Activated CD4-positive, alpha-beta T cell treated with anti-CD3 and anti-CD28 coated beads, Interleukin-10, Interleukin-2, amounts not matched to agents 100 ng/mL and 50 ng/mL, durations not matched to agents 16 hours and 8 hours (primary cell): ENCODE measurements around the gene RFX2.
"Not testable (repeated sequence)": the region's sequence is repeated elsewhere in the genome, so short reads cannot be mapped to it uniquely, and the experiment has no call there.

Experiments used
- DNase-seq: peaks from one replicate; pipeline ENCODE4 v3.0.0-alpha.2; 2020

The RFX2 gene

DNA sequence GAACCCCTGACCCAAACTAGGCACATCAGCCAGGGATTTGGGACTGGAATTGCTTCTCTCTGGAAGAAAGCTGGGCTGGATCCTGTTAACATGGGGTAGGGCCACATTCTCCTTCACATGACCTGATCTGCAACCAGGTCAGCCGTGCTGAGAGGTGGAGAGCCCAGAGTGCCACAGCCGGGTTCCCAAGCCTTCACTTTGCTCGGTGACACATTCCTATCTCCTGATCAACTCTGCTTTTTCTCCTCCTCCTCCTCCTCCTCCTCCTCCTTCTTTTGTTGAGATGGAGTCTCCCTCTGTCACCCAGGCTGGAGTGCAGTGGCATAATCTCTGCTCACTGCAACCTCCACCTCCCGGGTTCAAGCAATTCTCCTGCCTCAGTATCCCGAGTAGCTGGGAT is 124.5 kb downstream of the RFX2 start:
- not testable (repeated sequence) for DNase-seq

DNA sequence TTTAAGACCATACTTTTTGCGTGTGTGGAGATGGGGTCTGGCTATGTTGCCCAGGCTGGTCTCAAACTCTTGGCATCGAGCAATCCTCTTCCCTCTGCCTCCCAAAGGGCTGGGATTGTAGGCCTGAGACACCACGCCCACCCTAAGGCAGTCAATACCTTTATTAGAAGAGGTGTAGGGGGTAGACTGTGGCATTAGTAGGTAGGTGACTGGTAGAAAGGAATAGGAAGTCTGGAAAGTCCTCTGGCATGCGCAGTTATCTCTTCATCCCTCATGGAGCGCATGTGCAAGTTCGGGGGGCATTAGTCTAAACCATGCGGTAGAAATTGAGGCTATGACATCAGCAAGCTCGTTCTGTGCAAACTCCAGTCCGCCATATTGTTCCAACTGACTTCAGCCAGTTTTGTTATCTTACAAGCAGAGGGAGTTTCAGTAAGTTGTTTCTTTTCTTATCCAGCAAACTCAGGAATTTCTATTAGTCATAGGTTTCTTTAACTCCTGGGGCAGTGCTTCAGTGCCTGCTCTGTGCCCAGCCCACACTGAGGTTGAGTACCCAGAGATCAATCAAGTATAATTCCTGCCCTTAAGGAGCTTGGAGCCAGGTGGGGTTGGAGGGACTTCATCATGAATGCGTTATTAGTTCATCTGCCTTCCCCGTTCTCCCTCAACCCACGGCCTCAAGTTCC is 125.1 kb downstream of the RFX2 start:
- DNase-seq: no peak

DNA sequence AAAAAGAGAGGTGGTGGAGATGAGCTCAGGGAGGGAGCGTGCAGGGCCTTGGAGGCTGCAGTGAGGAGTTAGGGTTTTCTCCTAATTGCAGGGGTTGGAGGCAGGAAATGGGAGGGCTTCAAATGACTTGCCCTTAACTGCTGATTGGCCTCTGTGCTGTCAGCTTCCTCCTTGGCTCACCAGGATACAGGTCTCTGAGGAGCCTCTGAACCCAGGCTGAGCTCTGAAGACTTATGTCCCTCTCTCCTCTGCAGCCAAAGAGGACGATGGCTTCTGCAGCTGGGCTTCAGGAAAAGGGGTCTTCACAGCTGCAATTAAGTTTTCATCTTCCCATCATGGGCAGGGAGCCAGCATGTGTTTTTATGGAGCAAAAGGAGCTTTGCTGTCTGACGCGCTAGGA is 125.7 kb downstream of the RFX2 start:
- DNase-seq: peak; percentile 9

DNA sequence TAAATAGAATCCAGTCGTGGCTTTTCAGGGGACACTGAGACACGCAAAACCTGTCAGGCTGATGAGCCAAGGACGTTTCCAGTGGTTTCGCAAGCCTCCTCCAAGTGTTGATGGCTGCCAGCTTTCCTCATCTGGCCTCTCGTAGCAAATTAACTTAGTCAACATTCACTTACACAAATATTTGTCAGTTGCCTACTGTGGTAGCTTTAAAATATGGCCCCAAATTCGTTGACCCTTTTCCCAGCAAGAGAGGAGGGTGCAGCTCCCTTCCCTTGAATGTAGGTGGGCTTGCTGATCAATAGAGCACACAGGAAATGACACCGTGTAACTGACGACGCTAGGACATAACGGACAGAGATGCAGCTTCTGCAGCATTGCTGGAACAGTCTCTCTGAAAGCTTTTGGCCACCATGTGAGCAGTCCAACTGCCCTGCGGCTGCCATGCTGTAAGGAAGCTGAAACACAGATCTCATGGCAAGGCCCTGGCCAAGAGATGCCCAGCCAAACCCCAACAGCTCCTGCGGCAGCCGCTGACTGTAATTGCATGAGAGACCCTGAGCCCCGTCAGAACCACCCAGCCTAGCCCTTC is 126.8 kb downstream of the RFX2 start:
- no peak for DNase-seq

DNA sequence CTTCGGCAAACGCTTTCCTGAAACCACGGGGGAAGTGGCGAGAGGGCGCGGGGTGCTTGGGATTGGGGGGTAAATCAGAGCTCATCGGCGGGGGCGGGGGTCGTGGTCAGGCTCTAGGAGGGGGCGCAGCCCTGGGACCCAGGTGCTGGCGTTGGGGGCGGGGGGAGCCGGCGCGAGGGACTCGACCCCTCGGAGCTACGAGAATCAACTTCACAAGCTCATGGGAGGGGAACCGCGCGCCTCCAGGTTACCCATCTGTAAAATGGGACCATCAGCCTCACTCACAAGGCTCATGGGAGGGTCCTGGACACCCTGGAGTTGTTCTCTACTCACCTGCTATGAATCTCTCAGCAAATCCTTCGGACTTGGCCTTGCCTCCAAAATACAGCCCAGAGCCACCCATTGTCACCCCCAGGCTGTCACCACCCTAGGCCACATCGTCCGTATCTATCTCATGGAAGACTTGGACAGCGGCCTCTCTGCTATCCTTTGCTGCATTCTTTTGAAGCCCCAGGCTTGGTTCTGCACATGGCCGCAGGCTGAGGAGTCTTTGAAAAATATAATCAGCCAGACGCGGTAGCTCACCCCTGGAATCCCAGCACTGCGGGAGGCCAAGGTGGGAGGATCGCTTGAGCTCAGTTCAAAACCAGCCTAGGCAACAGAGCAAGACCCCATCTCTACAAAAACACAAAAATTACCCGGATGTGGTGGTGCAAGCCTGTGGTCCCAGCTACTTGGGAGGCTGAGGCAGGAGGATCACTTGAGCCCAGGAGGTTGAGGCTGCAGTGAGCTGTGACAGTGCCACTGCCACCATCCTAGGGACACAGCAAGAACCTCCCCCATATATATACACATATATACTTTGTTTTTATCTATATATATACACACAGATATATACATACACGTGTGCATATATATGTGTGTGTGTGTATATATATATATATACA is 131.4 kb downstream of the RFX2 start:
- DNase-seq: no peak

DNA sequence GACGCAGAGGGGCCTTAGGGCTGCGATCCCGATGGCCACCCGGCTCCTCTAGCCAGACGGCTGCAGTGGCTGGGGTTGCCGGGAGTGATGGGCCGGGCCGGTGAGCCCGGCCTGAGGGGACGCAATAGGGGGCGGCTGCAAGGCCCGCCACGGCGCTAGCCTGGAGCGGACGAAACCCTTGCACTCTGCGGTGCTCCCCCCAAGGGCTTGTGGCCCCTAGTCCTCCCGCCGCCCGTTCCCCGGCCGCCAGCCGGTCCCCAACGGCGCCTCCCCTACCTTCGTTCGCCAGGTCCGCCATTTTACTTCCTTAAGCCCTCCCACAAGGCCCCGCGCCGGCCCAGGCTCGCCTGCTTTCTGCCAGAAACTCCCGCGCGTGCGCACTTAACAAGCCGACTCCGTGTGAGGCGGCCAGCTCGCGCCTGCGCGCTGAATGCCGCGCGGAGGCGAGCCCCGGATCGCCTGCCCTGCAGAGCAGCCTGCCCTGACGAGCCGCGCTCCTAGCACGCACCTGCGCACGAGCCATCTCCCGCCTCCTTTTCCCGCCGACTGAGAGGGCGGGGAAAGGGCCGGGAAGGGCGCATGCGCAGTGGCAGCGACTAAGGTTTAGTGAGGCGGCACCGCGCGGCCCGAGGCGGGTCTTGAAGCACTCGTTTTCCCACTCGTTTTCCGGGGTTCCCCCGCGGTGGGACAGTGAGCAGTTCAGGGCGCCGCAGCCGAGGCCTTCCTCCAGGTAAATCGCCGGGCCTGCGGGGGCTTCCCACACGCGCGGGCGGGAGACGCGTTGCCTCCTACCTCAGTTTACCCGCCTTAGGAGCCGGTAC is 132.3 kb downstream of the RFX2 start, which contains the start of gene RANBP3:
TSS of gene RANBP3 (minus strand) at position 356 of the 821 bp plus-strand sequence. CDS start at position 298, 58 bp downstream.
- peak; percentile 100 for DNase-seq

DNA sequence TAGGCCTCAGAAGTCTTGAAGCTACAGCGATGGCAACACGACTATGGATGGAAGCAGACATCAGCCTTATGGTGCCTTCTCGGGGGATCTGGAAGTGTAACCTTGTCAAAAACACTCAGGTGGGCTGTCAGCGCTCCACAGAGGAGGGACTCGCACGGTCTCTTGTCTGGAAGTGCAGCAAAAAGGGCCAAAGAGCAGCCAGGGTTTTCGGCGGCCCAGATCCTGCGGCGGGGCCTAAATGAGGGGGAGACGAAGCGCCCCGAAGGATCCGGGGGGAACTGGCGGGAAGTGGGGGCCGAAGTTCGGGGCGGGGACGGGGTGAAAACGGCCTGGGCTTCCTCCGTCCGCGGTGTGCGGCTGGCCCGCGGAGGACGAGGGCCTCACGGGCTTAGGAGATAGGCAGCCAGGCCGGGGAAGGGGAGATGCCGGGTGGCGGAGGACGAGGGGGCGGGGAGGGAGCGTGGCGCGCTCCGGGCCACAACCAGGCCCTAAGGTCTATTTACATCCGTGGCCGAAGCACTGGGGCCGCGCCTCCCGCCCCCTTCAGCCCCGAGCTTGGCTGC is 133.0 kb downstream of the RFX2 start:
- DNase-seq: no peak

DNA sequence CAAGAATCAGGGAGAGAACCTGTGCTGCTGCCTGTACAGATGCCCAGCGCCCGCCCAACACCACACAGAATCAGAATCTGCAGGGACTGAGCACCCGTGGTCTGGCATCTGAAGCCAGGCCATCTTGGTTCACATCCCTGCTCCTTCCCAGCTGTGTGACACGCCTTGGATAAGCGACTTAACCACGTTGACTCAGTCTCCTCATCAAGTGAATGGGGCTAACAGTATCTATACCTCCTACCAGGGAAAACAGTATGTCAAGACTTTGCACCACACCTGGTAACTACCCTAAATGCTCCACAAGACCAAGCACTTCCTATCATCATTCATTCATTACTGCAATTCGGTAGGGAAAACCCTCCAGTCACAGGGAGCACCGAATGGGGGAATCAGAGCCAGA is 133.5 kb downstream of the RFX2 start:
- no peak for DNase-seq

DNA sequence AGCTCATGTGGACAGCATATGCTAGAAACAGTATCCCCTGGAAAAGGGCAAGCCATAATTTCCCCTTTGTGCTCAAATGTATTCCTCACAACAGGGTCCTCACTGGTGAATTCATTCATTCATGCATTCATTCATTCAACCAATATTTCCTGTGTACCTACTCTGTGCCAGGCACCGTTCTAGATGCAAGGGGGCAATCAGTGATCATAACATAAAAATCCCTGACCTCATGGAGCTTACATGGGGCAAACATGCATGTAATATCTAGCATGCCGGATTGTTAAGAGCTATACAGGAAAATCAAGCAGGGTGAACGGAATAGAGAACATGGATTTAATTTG is 134.9 kb downstream of the RFX2 start:
- DNase-seq: no peak

DNA sequence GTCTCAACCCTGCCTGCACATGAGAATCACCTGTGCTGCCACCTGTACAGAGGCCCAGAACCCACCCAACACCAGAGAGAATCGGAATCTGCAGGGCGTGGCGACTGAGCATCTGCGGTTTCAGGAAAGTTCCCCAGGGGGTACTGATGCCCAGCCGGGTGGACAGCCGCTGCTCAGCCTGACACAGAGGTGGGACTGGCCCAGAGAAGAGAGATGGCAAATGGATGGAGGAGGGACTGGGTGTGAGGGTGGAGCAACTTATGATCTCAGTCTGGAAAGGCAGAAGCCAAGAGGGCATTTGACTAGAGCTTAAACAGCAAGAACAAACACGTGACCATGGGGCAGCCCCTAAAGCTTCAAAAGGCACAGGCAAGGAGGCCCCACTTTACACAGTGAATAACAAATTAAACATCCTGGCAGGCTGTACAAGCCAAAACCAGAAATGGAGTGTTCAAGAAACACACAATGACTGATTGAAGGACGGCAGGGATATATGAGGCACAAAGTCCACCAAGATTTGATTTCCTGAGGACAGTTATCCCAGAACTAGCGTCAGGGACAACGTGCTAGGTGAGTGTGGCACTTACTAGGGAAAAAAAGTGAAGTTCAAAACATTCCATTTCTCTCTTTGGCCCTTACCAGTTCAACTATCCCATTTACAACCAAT is 135.4 kb downstream of the RFX2 start:
- DNase-seq: peak; percentile 47

DNA sequence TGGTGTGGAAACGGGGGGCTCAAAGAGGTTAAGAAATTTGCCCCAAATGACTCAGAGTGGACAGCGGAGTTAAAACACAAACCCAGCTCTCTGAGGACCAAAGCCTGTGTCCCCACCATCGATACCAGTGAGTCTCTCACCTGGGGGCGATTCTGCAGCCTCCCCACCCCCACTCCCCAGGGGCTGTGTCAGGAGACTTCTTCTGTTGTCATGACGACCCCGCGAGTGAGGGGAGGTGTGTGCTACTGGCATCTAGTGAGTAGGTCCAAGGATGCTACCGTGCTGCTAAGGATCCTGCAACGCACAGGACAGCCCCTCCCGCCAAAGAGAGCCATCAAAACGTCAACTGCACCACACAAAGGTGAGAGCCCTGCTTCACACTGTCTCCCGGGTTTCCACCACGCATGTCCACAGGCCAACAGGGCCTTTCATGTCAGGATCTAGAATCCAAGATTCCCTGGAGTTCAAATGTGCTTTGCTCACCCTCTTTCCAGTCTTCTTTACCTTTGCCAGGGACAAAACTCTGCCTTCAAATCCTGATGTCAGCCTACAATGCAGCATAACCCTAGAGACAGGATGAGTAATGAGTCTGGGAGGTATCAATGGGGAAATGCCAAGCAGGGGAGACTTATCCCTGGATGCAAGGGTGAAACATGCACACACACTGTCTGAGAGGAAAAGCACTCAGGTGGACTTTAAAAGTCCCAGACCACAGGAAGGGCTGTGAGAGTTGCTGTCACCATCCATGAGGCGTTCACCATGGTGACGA is 136.2 kb downstream of the RFX2 start:
- DNase-seq: no peak

DNA sequence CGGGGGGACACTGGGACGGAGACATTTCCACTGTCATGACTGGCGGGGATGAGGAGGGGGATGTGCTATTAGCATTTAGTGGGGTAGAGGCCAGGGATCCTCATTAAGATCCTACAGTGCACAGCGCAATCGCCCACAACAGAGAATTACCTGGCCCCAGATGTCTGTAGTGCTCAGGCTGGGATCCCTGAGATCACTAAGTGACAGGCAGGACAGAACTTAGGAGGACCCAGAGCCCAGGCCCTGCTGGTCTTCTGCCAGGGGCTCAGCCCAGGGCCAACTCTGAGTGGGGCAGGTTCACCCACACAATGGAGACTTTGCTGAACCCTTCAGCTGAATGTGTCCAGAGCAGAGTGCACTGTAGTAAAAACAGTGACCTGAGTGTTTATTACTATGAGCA is 136.9 kb downstream of the RFX2 start:
- no peak for DNase-seq

DNA sequence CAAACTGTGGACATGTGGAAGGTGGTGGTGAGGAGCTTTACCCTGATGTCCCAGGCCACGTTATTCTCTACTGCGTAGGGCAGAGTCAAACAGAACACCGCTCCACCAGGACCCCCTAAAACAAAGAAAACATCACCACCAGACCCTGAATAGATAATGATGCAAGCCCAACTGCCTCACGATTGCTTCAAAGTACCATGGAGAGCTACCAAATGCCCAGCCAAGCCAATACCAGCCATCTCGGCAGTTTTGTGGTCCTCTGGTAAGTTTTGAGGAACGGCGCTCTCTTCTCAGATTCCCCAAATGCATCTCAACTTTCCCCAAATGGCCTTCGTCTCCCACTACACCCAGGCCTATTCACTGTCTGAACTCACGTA is 138.0 kb downstream of the RFX2 start:
- DNase-seq: no peak

DNA sequence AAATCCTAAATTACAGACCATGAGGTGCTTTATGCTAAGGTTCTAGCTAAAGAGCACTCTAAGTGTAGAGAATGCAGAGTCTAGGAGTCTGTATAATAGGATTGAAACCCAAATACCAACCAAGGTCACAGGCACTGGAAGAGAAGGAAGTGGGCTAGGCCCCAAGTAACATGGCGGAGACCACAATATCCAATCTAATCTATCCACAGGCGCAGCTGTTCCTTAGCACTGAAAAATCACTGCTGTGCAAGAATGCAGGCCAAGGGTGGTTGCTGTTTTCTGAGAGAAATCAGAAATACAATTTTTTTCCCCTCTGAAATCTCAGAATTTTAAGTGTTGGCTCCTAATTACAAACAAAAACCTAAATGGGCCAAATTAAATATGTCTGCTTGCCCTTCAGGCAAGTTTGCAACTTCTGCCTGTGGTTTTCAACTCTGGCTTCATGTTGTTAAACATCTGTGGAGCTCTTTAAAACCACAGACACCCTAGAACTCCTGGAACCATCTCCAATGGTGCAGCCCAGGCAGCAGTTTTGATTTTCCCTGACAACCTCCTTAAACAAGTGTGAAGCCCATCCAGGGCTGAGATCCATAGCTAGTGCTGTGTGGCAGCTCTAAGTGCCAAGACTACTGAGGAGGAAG is 138.5 kb downstream of the RFX2 start:
- no peak for DNase-seq

DNA sequence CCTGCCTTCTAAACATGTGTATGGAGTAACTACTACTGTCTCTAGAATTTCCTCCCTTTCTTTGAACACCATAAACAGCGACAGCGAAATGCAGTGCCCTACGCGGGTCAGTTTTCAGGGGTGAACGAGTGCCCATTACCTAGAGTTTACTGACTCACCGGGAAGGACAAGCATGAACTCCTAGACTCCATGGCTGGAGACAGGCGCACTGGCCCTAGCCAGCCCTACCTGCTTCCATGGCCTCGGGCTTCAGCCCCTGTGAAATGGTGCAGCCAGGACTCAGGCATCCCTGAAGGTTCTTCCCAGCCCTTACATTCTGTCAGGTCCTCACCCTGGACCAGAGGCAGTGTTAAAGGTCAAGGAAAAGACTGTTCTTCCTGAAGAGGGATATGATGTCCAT is 140.8 kb downstream of the RFX2 start:
- no peak for DNase-seq

DNA sequence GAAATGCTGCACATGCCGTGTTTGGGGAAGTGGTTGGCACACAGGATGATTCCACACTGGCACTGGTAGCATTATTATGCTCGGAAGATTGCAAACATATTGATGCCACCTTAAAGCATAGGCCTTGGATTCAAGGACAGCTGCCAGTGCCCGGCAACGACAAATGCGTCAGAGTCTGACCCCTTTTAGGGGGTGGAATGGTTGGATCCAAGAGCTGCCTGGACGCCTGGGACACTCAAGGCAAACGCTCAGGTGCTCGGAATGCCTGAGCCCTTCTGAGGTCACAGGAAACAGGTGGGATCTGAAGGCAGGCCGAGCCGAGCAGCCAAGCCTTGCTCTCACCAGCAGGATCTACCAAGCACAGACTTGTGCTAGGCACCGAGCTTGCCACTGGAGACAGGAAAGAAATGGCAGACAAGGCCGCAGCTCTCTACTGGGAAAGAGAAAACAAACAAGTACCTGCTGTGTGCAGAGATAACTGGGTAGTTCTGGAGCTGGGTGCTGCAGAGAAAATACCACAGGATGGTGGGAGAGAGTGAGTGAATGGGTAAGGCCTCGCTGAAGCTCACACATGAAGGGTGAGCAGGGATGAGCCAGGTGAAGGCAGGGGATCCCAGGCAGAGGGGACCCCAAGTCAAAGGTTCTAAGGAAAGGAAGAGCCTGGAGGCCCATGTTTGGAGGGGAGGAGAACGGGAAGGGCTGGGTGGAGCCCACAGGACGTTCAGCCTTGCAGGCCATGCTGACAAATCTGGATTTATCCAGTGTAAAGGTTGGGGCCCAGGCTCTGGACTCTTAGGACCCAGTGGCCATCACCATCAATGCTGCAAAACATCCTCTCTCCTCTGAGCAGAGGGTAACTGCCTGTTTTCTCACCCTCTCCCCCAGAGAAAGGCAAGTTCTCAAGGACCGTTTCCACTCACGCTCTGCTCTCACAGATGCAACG is 141.6 kb downstream of the RFX2 start:
- DNase-seq: no peak

DNA sequence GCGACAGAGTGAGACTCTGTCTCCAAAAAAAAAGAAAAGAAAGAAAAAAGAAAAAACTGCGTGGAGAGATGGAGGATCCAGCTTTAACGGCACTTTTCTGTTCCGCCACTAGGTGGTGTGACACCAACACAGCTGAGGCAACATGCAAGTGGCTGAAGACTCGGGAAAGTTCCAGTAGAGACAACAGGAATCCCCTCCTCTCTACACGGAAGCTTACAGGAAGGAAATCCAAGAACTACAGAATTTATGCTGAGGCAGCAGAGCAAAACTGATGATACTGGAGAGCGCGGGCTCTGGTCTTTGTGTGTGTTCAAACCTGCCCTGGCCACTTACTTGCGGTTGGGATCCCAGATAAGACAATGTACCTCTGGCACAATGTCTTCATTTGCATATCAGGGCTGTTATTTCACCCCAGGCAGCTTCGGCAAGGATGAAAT is 142.3 kb downstream of the RFX2 start:
- peak; percentile 74 for DNase-seq

DNA sequence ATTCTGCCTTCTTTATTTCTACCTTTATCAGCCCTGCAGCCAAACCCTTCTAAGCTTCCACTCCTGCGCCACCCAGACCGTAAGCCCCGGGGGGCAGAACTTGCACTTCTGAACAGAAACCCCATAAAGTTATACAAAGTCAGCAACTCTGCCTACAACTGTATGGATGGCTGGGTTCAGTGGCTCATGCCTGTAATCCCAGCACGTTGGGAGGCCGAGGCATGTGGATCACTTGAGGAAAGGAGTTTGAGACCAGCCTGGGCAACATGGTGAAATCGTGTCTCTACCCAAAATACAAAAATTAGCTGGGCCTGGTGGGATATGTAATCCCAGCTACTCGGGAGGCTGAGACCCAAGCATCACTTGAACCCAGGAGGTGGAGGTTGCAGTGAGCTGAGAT is 142.7 kb downstream of the RFX2 start:
- no peak for DNase-seq

DNA sequence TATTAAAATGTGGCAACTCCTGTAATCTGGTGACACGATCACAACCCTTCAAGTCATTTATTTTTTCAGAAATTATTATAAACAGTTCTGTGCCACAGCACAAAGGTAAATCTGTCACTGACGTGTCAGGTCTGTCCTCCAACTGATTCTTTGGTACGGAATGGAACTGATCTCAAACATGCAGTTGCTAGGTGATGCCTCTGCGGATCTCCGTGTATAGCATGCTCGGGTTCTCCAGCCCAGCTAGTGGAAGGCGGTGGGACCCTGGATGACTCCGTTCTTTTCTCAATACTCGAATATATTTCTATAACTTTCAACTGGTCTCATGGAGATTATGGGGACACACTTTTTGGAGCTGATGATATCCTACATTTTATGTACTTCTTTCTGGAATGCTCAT is 143.4 kb downstream of the RFX2 start:
- no peak for DNase-seq

DNA sequence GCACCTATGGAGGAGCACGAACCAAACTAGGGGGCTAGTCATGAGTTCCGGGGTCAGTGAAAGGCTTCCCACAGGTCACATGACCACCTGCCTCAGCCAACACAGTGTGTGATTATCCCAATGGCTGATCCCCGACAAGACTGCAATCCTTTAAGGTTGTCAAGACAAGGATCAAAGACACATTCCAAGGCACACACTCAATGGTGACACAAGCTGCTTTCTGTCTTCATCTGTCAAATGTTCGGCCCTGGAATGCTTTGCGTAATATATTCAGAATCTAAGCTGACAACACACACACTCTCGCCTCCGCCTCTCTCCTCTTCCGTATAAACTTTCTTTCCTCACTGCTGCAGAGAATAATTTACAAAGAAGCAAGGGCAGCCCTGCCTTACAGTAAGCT is 144.1 kb downstream of the RFX2 start:
- no peak for DNase-seq
